Skeletal muscle tissue (tissue), 4 donors: ENCODE measurements around the gene UIMC1. TPM values are rescaled to one million over a fixed set of nuclear protein-coding genes. Genes with fewer than 3 reads are reported as not detected.

Experiments
- H3K27ac ChIP-seq: one replicate; pipeline ENCODE4 v1.7.0; 2013; ENCODE audit warnings: mild to moderate bottlenecking, low read depth, low read length, inconsistent platforms
- H3K27me3 ChIP-seq, 3 donors: one replicate each; pipeline ENCODE4 v1.7.0; 2013; ENCODE audit warnings: low read length in 3 of 3; ENCODE audit not compliant: control insufficient read depth in 3 of 3, insufficient read depth in 3 of 3
- H3K36me3 ChIP-seq, 3 donors: one replicate each; pipeline ENCODE4 v1.7.0; 2013; ENCODE audit warnings: low read length in 3 of 3; ENCODE audit not compliant: control insufficient read depth in 3 of 3, insufficient read depth in 3 of 3
- H3K4me1 ChIP-seq, 3 donors: one replicate each; pipeline ENCODE4 v1.7.0; 2013; ENCODE audit warnings: low read length in 3 of 3, mild to moderate bottlenecking in 3 of 3; ENCODE audit not compliant: control insufficient read depth in 3 of 3, insufficient read depth in 3 of 3
- H3K4me3 ChIP-seq, 3 donors: one replicate each; pipeline ENCODE4 v1.7.0; 2013; ENCODE audit warnings: low read length in 3 of 3
- H3K9ac ChIP-seq, 3 donors: one replicate each; pipeline ENCODE4 v1.7.0; 2013; ENCODE audit warnings: low read length in 3 of 3, mild to moderate bottlenecking in 3 of 3, moderate library complexity in 2 of 3, low read depth in 1 of 3
- H3K9me3 ChIP-seq, 3 donors: one replicate each; pipeline ENCODE4 v1.7.0; 2013; ENCODE audit warnings: low read length in 3 of 3; ENCODE audit not compliant: control insufficient read depth in 3 of 3
- total RNA-seq: library from RNA; depleted of rRNA; stranded (reverse); fragments of >200 nt; gene quantifications from one replicate; pipeline ENCODE4 v1.2.3, GENCODE V29; 2014
- donor health status: Osteomylitis.

The UIMC1 gene
- total RNA-seq, 1 donor from 2014 or later = 40.2 TPM

- H3K4me3 ChIP-seq = no peak overlapping the region
- no peak overlapping the region for H3K9ac ChIP-seq
- H3K27ac ChIP-seq = no peak overlapping the region
- no peaks in the 10 kb centered on the region for H3K9me3 ChIP-seq
- no peaks in the 10 kb centered on the region for H3K36me3 ChIP-seq
- H3K4me1 ChIP-seq = no peaks in the 10 kb centered on the region
- H3K27me3 ChIP-seq = peaks cover 45 to 62% (median 59%) of the 10 kb centered on the region in 3 donors
These were observed 137.0 kb downstream of the UIMC1 start for GRCh38 chr5:176869501-176870109.

DNA sequence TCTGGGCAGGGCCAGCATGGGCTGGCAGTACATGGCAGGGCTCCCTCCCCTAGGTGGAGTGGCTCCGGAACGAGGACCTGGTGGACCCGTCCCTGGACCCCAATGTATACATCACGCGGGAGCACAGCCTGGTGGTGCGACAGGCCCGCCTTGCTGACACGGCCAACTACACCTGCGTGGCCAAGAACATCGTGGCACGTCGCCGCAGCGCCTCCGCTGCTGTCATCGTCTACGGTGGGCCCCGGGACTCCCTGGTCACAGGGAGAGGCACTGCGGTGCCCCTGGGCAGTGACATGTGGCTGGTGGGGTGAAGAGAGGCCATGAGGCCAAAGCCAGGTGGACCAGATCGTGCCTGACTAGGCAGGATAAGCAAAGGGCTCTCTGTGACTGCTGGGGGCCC, 137.8 kb downstream of the UIMC1 start:
- Histone ChIP-seq H3K9me3 (no peaks in the 10 kb centered on the region), H3K4me1 (no peaks in the 10 kb centered on the region), H3K9ac (no peak overlapping the region), H3K27ac (no peak overlapping the region), H3K36me3 (no peaks in the 10 kb centered on the region), H3K27me3 (peaks cover 45 to 62% (median 59%) of the 10 kb centered on the region in 3 donors), H3K4me3 (no peak overlapping the region)

DNA sequence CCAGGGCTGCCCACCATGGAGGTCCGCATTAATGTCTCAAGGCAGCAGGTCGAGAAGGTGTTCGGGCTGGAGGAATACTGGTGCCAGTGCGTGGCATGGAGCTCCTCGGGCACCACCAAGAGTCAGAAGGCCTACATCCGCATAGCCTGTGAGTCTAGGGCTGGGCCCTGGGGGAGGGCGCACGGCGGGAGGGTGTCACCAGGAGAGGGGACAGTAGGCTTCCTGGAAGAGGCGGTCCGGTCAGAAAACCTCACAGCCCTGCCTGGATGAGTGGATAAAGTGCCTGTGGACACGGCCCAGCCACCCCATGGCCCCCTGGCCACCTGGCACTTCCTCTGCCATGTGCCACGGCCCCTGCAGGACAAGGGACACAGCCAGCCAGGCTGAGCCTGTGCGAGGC, 138.5 kb downstream of the UIMC1 start:
- no peaks in the 10 kb centered on the region for H3K36me3 ChIP-seq
- no peak overlapping the region for H3K4me3 ChIP-seq
- H3K4me1 ChIP-seq = no peaks in the 10 kb centered on the region
- H3K9ac ChIP-seq = no peak overlapping the region
- H3K9me3 ChIP-seq = no peaks in the 10 kb centered on the region
- peaks cover 44 to 60% (median 59%) of the 10 kb centered on the region in 3 donors for H3K27me3 ChIP-seq
- H3K27ac ChIP-seq = no peak overlapping the region

DNA sequence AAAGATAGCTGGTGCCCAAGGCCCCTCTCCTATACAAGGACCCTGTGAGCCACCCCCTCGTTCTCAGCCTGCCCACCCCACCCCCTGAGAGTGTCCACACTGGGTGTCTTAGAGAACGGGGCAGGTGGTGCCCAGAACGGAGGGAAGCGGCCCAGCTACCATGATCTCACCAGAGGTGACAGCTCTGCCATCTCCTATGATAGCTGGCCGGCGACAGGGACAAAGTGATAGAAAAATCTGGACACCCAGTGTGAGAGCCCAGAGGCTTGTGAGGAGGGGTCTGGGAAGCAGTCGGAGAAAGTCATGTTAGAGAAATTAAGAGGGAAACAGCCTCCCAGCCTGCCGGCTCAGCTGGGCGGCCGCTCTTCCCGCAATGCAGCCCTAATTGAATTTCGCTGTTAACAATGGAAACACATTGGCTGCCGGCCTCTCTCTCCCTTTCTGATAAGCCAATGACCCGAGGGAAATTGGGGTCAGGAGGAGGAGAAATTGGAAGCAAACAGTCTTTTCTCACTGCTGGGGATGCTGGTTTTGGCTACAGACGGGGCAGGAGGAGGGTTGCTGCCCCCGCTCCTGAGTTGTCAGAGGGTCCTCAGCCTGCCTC, 139.8 kb downstream of the UIMC1 start:
- Histone ChIP-seq H3K9me3 (no peaks in the 10 kb centered on the region), H3K27ac (no peak overlapping the region), H3K9ac (no peak overlapping the region), H3K4me3 (no peak overlapping the region), H3K27me3 (peaks cover 56 to 73% (median 73%) of the 10 kb centered on the region in 3 donors), H3K4me1 (no peaks in the 10 kb centered on the region), H3K36me3 (no peaks in the 10 kb centered on the region)

- Histone ChIP-seq H3K4me3 (no peak overlapping the region), H3K9me3 (no peaks in the 10 kb centered on the region), H3K36me3 (no peaks in the 10 kb centered on the region), H3K9ac (no peak overlapping the region), H3K4me1 (no peaks in the 10 kb centered on the region), H3K27me3 (peaks cover 64 to 80% (median 74%) of the 10 kb centered on the region in 3 donors), H3K27ac (no peak overlapping the region)
These were observed 140.6 kb downstream of the UIMC1 start for GRCh38 chr5:176865964-176866363.

GRCh38 chr5:176864755-176865154, 141.8 kb downstream of the UIMC1 start:
- Histone ChIP-seq H3K27me3 (peaks cover 63 to 78% (median 73%) of the 10 kb centered on the region in 3 donors), H3K4me1 (no peaks in the 10 kb centered on the region), H3K27ac (no peak overlapping the region), H3K4me3 (no peak overlapping the region), H3K36me3 (no peaks in the 10 kb centered on the region), H3K9me3 (no peaks in the 10 kb centered on the region), H3K9ac (no peak overlapping the region)

- Histone ChIP-seq H3K9me3 (no peaks in the 10 kb centered on the region), H3K36me3 (no peaks in the 10 kb centered on the region), H3K27ac (no peak overlapping the region), H3K4me1 (no peaks in the 10 kb centered on the region), H3K4me3 (no peak overlapping the region), H3K27me3 (peaks cover 61 to 70% (median 69%) of the 10 kb centered on the region in 3 donors), H3K9ac (no peak overlapping the region)
These were observed 142.8 kb downstream of the UIMC1 start for GRCh38 chr5:176863765-176864098.

DNA sequence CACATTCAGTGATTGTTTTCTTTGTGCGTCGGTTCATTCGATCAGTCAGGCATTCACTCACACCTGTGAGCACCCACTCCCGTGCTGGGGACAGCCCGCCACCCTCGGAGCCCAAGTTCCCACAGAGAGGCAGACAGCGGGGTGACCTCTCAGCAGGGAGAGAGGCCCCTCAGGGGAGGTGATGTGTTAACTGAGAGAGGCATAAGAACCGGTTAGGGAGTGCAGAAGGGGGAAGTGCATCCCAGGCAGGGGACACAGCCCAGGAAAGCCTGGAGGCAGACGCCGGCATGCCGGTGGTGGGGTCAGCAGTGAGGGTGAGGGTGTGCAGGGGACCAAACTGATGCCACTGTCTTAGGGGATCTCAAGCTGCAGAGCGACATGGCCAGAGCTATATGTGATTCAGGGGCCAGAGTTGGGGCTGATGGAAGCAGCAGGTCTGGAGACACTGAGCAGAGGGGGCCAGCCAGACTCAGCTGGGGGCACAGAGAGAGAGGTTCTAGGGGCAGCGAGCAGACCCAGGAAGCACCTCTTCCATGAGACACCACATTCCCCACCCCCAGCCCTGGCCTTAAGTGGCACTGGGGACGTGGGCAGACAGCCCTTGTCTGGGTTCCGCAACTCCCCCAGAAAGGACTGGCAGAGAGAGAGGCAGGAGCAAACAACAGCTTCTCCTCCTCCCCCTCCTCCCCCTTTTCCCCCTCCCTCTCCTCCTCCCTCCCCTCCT, 143.4 kb downstream of the UIMC1 start:
- H3K9ac ChIP-seq = no peak overlapping the region
- H3K27ac ChIP-seq = no peak overlapping the region
- no peak overlapping the region for H3K4me3 ChIP-seq
- H3K27me3 ChIP-seq = peaks cover 56 to 67% (median 64%) of the 10 kb centered on the region in 3 donors
- H3K36me3 ChIP-seq = no peaks in the 10 kb centered on the region
- no peaks in the 10 kb centered on the region for H3K4me1 ChIP-seq
- no peaks in the 10 kb centered on the region for H3K9me3 ChIP-seq

GRCh38 chr5:176862330-176862995, 144.1 kb downstream of the UIMC1 start:
- no peak overlapping the region for H3K4me3 ChIP-seq
- H3K27ac ChIP-seq = no peak overlapping the region
- no peak overlapping the region for H3K9ac ChIP-seq
- H3K36me3 ChIP-seq = no peaks in the 10 kb centered on the region
- H3K9me3 ChIP-seq = no peaks in the 10 kb centered on the region
- no peaks in the 10 kb centered on the region for H3K4me1 ChIP-seq
- H3K27me3 ChIP-seq = peaks cover 53 to 67% (median 59%) of the 10 kb centered on the region in 3 donors

DNA sequence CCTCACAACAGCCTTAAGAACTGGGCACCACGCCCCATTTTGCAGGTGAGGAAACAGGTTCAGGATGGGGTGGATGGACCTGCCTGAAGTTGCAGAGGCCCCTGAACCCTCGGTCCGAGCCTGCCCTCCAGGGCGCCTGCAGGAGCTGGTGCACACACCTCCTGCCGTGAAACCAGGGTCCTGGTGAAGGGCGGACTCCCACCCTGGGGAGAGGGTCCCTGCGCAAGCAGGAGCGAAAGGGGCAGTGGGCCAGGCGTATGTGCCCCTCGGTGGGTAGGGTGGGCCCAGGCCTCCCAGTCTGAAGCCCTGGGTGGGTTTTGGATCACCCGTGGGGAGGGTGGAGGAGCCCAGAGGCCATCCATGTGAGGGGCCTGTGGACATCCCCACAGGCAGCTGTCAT, 145.3 kb downstream of the UIMC1 start:
- Histone ChIP-seq H3K4me1 (no peaks in the 10 kb centered on the region), H3K9me3 (no peaks in the 10 kb centered on the region), H3K27ac (no peak overlapping the region), H3K27me3 (peaks cover 50 to 67% (median 60%) of the 10 kb centered on the region in 3 donors), H3K4me3 (no peak overlapping the region), H3K36me3 (no peaks in the 10 kb centered on the region), H3K9ac (no peak overlapping the region)
